GM04503 (cell line): ENCODE results near the gene LRMDA.

ENCODE experiments used
- DNase-seq: peaks from one replicate; pipeline ENCODE4 v3.0.0-alpha.2; 2012; ENCODE audit warnings: low read depth

The LRMDA gene

DNA sequence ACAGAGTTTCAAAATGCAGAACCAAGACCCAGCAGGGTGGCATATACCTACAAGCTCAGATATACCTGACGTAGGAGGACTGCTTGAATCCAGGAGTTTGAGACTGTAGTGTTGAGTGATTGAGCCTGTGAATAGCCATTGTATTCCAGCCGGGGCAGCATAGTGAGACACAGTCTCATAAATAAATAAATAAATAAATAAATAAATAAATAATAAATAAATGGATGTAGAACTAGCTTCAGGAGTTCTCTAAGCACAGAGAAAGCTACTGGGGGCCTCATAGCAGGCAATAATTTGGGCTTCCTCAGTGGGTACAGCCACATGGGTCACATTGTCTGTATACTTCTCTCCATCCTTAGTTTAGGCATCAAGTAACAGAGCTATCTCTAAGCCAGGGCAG lies 906.8 kb downstream of the LRMDA start:
- DNase-seq: no peak

DNA sequence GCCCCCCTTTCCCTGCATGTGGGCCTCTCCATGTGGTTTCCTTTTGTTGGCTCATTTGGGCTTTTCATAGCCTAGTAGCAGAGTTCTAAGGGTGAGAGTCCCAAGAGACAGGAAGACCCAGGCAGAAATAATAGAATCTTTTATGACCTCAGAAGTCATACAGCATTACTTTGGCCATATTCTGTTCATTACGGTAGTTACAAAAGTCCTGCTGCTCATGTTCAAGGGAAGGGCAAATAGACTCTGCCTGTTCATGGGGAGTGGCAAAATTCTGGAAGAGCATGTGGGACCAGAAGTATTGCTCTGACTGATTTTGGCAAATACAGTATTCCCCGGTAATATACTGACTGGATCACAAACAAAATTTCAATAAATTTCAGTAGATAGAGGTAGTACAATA lies 910.3 kb downstream of the LRMDA start:
- DNase-seq: no peak

DNA sequence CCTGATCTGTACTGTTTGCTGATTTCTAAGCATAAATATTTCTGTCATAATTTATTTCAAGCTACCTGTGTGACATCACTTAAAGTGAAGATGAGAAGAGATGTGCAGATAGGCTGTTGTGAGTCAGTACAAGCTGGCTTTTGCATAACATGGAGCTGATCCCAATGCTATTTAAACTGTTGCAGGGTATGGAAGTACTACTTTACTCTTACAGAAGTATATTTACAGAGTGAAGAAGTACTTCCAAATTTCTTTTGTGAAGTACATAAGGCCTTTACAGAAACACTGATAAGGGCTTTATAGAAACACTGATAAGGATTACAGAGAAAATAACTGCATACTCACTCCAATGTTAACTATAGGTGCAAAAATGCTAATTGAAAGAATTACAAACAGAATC lies 911.6 kb downstream of the LRMDA start:
- DNase-seq: no peak

DNA sequence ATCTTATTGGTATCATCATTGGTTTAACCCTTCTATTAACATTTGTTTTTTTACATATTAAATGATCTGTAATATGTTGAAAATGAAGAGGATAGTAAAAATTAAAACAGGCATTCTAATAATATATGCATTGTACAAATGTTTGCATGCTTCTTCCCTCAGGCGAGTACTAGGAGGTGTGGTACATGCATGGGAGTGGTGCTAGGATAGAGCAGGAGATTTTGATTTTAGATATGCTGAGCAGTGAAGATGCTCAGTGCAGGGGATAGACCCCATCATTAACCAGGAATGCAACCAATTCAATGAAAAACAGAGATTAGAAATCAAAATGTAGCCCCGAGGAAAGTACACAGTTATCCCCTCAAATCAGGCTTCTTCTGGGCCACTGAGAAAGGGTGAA lies 916.4 kb downstream of the LRMDA start:
- no peak for DNase-seq

DNA sequence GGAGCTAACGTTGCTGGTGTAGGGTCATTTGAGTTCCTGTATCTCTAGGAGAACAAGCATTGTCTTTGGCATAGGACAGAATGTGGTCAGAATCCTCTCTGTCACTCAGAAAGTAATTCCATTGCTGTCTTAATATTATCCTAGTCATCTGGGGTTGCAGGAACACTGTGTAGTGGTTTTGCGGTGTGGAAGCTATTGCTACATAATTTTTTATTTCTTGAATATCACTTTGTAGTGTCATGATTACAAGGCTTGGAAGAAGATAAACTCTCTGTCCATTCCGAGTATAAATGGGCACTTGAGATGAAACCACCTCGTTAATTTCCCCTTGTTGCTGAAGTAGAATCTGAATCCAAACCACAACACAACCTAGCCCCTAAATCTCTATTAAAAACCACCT lies 919.2 kb downstream of the LRMDA start:
- no peak for DNase-seq

DNA sequence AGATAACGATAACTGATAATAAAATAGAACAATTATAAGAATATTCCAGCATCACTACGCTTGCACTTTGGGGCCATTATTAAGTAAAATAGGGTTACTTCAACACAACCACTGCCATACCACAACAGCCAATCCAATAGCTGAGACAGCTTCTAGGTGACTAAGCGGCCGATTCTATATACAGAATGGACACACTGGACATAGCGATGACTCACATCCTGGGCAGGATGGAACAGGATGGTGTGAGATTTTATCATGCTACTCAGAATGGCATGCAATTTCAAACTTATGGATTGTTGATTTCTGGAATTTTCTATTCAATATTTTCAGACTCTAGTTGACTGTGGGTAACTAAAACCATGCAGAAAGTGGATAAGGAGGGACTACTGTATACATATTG lies 920.9 kb downstream of the LRMDA start:
- no peak for DNase-seq

DNA sequence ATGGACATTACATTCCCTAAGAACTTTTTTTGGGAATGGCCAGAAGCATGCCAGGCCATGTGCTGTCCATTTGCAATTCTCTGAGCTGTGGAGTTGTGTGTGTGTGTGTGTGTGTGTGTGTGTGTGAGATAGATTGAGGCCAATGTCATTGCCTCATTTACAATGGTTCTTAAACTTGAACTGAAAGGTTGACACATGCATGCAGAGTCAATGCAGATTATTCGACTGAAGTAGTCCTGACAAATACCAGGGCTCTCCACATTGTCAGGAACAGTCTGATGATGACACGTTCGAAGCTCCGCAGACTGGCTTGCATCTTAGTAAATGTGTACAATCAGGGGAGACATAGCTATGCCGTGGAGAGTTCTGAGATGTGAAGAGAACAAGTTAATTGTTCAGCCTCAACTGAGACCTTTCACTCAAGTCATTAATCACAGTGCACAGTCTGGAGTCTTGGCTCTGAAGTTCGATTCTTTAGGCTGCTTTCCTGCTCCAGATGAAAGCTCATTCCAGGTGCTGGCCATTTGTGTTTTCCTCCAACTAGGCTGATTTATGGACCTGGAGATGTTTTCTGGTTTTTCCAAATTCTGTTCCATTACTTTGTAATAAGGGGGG lies 921.9 kb downstream of the LRMDA start:
- no peak for DNase-seq

DNA sequence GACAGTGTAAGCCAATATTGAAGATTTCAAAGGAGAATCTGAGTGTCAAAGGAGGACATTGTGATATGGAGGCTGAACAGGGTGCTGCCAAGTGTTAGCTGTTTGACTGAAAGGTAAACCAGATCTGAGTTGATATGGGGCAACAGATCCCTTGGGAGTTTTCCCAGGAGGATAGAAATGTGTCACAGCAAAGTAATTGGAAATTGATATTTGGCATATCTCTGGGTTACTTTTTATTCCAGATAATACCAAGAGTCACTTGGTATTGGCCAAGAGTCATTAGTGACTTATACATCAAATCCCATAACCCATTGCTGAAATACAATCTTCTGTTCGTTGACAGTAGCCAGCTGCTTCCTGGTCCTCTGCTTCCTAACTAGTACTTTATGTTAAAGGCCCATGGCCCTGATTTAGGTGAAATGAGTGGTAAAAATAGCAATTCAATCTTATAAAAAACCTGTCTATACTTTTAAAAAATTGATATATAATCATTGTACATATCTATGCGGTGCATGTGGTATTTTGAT lies 922.9 kb downstream of the LRMDA start:
- DNase-seq: no peak

DNA sequence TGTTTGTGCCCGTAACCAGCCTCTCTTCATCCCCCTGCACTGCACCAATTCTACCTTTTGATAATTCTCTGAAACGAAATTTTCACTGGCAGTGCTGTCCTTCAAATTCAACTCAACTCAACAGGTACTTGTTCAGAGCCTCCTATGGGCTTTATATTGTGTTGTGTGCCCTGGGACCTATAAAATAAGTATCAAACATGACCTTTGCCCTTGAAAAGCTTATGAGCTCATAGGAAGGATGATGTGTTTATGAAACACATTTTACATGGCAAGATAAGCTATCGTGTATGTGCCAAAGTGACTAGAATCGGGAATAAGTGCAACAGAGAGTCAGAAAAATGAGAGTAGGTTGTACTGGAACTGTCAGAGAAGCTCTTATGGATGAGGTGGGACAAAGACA lies 923.5 kb downstream of the LRMDA start:
- DNase-seq: no peak

DNA sequence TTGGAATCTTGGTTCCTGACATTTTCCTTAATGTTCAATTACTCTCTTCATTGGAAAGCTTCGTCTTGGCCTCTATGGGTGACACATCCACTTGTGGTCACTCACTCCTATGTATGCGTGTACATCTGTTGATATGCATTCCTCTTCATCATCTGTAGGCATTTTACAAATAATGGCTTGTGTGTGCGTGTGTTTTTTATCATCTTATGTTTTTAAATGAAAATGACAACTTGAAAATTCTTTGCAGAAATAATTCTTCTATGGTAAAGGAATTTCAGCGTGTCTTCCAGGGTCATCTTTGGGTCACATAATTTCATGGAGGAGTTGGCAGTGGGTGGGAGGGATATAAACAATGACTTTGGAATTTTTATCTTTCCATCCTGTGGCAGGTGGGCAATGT lies 925.1 kb downstream of the LRMDA start:
- no peak for DNase-seq

DNA sequence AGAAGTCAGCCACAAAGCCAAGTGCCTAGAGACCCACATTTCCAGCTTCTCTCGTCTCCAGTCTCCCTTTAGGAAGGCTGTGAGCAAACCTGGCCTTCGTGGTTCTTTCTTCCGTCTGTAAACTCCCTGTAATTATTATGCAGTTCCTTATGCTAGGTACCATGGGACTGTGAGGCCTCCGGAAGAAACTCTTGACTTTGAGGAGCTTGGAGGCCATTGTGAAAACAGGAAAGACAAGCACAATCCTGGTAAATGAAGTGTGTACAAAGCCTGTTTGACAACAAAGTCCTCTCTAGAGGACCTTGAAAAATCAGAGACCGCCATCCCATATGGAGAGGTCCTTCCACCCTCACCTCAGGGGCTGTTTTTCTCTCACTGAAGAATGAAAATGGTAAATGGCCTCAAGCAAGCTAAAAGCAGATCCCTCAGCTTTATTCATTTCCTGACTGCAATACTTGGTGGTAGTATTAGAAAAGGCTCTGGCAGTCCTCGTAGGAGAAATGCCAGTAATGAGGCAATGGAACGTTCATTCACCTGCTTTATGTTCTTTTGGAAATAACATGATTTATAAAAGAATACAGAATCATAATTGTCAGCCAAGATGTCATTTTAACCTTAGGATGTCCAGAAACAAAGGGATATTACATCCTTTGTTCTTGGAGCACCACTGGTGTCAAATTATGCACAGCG lies 926.4 kb downstream of the LRMDA start:
- no peak for DNase-seq

DNA sequence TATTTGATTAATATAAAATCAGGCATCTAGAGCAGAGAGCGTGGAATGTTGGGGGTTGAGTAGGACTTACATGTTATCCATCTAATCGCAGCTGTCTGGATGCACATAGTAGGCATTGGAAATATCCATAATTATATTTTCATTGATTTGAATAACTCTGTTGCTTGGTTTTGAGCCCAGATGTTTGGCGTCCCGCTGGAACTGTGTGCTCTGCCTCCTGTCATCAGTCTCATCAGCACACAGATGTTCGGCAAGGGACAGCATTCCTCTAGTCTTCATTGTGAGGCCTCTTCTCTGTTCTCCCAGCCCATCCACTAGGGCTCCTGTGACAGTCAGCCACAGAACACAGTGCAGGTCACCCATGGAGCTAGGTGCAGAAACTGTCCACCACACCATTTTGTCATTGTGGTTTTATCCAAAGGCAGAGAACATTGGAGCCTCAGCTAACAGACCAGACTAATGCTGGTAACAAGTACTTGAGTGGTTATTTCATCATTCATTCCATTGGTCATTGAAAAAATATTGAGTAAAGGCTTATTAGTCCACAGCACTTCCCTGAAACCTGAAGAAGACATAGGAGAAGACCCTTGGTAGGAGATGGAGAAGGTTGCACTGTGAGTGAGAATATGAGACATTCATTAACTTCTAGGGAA lies 927.4 kb downstream of the LRMDA start:
- DNase-seq: no peak

DNA sequence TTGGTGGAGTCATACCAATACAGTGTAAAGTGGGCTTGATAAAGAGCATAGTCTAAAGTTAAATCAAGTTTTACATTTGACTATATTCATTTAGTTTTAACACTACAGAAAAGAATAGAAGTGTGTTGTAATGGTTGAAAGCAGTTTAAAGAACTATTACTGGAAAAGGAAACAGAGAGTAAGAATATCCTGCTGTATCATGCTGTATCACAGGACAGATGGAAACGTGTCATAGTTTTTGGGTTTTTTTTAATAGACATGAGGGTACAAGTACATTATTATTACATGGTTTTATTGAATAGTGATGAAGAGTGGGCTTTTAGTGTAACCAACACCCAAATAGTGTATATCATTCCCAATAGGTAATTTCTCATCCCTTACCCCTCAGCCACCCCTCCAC lies 944.3 kb downstream of the LRMDA start:
- DNase-seq: no peak

DNA sequence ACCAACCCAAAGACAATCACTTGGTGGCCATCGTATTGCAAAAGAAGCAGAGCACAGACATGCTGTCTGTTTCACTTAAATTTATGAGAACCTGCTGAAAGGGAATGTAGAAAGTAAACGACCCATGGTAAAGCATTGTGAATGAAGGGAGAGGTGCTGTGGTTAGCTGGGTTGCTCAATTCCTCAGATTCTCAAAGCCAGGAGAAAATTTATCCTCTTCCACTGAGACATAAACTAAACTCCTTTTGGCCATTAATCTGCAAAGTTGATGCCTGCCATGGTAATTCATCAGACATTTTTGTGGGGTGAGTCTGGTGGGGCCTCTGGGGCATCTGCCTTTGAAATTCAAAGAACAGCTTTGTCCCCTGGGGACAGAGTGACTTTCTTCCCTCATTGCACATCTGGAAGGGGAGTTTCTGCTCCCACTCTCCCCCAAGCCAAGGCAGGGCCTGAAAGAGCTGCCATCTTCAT lies 951.0 kb downstream of the LRMDA start:
- DNase-seq: peak; percentile 90

DNA sequence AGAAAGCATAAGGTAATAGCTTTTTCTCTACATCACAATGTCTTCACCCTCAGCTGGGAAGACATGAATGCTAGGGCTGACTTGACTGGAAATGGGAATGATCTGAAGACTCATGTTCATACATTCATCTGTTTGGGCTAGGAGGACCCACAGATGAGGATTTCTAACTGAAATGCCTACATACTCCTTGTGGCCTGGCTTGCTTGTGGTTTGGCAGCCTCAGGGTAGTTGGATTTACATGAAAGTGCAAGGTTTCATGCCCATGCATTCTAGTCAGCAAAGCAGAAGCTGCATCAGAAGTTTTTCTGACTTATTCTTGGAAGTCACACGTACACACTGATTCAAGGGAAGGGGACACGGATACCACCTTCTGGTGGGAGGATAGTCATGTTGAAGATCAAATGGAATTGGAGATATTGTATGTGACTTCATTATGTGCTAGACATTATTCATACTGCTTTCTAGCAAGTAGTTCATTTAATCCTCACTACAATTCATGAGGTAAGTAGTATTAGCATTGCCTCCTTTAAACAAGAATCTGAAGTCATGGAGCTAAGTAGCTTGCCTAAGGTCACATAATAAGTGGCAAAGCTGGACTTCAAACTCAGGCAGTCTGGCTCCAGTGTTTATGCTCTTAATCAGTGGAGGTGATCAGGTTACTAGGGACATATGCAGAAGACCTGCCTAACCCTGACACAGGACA lies 957.0 kb downstream of the LRMDA start:
- no peak for DNase-seq

DNA sequence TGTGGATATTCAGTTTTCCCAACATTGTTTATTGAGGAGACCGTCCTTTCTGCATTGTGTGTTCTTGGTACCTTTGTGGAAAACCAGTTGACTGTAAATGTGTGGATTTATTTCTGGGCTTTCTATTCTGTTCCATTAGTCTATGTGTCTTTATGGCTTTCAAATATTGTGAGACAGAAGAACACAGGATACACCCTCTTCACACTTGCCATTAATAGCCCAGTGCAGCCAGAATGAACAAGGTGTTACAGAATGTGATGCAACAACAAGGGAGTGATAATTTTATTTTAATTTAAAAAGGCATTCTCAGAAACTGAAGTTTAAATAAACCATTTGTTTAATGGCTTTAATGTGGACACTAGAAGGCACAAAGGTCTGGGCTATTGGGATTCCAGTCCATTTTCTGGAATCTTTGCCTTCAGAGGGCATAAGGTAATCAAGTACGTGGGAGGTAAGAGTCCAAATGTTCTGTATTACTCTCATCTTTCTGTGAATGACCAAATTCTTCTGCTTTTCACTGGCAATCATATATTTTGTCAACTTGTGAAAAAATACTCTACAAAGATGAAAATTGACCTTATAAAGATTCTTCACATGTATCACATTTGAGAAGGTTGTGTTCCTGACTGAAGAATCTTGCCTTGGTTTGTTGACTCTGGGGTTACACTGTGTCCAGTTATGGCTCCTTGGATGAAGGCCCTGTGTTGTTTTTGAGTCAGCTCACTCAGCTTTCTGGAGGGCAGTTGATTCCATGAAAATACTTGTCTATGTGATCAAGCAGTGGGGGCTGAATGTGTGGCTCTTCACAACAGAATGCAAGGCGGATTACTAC lies 962.7 kb downstream of the LRMDA start:
- DNase-seq: no peak

DNA sequence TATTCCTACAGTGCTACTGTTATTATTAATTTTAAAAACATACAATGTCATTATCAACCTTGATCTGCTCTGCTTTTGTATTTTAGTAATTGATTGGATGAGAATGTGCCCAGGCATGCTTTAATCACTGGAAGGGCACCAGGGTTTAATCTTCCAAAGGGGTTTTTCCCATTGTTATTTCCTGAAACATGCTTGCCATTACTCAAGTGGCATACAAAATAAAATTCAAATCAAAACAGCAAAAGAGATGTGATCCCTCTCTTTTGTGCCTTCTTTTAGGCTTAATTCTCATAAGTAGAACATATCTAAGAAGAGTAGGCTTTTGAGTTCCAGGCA lies 963.3 kb downstream of the LRMDA start:
- DNase-seq: no peak

DNA sequence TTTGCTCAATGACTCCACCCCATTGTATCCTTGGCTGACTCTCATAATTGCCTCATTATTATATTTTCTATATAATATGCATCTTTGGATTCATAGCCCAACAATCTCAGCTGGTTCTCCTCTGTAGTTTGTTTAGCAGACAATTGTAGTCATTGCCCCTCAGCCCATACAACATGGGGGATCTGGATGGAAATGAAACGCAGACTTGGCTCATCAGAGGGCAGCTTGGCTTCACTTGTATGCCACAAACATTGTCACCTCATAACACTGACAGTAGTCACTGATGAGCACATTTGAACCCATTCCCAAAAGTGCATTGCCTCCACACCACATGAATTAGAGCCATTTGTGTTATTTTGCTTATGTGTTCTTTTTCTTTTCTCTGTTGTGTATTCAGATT lies 963.8 kb downstream of the LRMDA start:
- DNase-seq: no peak

DNA sequence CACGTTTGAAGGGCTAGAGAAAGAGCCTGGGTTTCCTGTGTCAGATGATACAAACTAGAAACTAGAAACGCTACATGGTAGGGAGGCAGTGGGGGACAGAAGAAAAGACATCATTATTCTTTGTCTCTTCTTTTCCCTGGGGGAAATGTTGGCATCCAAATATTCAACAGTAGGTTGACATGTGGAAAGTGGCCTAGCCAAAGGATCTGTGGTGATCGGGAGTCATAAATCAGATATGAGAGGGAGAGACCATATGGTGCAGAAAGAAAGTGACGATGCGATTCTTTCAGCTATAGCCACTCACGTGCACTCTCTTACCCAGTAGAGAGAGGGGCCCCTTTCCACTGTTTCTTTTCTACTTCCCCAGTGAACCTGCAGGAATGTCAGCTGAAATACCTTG lies 964.7 kb downstream of the LRMDA start:
- DNase-seq: no peak

DNA sequence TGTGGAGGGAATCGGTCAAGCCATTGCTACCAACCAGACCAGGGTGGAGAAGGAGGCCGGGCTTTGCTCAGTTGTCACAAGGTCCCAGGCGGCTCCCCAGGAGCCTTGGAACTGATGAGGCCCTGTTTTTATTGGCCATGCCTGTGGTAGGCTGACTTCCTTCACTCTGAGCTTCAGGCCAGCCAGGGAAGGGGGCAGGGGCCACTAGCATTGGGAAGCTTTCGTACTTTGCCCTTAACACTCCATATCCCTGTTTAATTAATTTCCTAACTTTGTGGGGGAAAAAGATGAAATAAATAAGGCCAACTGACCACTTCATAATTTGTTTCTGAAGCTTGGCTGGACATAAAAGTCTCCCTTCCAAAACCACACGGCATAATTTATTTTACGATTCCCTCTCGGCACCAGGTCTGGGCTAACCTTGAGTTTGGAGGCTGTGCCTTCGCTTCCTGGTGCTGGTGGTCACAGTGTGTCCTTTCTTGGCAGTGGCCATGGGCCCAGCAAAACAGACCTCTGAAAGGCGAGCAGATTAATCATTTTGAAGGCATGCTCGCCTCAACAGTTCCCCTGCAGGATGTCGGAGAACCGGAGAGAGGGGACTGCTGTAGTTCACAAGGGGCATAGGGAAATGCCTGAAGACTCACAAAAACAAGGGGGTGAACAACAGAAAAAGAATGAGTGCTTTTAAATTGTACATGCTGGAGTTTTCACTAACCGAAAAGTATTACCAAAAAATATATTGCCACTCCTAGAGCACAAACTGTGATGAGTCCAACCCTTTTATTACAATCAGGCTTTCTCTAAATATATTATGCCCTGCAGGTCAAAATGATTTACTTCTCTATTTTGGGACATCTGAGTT lies 966.0 kb downstream of the LRMDA start:
- no peak for DNase-seq
